ENCODE data around the gene SULT4A1.

DNA sequence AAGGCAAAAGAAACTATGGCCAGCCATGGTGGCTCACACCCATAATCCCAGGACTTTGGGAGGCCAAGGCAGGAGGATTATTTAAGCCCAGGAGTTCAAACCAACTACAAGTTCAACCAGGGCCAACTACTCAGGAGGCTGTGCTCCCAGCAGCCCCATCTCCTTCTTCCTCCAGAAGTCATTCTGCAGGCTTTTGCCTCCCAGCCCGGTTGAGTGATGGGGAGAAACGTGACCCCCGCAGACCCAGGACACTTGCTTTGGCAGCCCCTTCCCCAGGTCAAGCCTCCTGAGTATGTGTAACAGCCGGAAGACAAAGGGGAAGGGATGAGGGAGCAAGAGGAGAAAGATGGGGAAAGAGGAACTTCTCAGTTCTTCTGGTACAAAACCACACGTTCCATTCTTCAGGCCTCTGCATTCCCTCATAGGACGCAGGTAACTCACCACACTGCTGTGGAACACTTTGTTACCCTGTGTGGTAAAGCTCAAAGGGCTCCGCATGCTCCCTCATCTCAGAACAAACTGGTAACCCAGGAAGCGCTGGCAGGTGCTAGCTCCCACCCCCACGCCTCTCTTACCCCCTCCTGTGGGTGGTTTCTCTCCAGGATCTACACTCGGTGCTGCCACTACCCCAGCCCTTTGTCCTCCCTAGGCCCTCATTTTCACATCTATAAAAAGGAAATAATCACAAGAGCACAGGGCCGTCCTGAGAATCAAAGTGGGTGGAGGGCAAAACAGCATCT is 4.0 kb downstream of the SULT4A1 start:
- no peak for TF ChIP-seq EZH2 (IDR thresholded peaks at IDR 0.05; ENCODE audit: low read depth, low read length, severe bottlenecking)
- TF ChIP-seq SIN3A (conservative IDR thresholded peaks at IDR 0.05 in 1 of 2, IDR thresholded peaks at IDR 0.05 in 1 of 2; ENCODE audit: low read depth in 1 of 2, low read length in 2 of 2) = no peak
- no peak for TF ChIP-seq POLR2A (IDR thresholded peaks at IDR 0.05; ENCODE audit: control extremely low read depth in 1 of 2, low read depth in 2 of 2, low read length in 2 of 2)
- no peak for TF ChIP-seq YY1 (IDR thresholded peaks at IDR 0.05; ENCODE audit: low read depth, low read length)
- no peak for TF ChIP-seq HDAC6 (IDR thresholded peaks at IDR 0.05; ENCODE audit: low read depth, low read length)
- no peak for TF ChIP-seq JUN (IDR thresholded peaks at IDR 0.05; ENCODE audit: low read depth, low read length)
- TF ChIP-seq, protein P1, sequence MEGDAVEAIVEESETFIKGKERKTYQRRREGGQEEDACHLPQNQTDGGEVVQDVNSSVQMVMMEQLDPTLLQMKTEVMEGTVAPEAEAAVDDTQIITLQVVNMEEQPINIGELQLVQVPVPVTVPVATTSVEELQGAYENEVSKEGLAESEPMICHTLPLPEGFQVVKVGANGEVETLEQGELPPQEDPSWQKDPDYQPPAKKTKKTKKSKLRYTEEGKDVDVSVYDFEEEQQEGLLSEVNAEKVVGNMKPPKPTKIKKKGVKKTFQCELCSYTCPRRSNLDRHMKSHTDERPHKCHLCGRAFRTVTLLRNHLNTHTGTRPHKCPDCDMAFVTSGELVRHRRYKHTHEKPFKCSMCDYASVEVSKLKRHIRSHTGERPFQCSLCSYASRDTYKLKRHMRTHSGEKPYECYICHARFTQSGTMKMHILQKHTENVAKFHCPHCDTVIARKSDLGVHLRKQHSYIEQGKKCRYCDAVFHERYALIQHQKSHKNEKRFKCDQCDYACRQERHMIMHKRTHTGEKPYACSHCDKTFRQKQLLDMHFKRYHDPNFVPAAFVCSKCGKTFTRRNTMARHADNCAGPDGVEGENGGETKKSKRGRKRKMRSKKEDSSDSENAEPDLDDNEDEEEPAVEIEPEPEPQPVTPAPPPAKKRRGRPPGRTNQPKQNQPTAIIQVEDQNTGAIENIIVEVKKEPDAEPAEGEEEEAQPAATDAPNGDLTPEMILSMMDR (IDR thresholded peaks at IDR 0.05; ENCODE audit: control extremely low read depth in 1 of 3, insufficient read depth in 1 of 3, low read depth in 1 of 3, low read length in 3 of 3) = no peak
- TF ChIP-seq SP2 (IDR thresholded peaks at IDR 0.05; ENCODE audit: low read length) = no peak
- no peak for TF ChIP-seq BCL11A (IDR thresholded peaks at IDR 0.05; ENCODE audit: low read depth in 2 of 2, low read length in 2 of 2)
- no peak for TF ChIP-seq MAX (IDR thresholded peaks at IDR 0.05)
